Esophagus muscularis mucosa (tissue), 4 donors: ENCODE results near the gene ABR.

ENCODE experiments used
- CTCF ChIP-seq, 3 experiments: fragments of 200-600 bp in 2 of 3; fragments of 450-650 bp in 1 of 3; sonication (generic) in 2 of 3; IDR thresholded peaks; one replicate each; pipeline ENCODE4 v1.5.1; 2017 to 2019; ENCODE audit warnings: antibody characterized with exemption in 3 of 3, mild to moderate bottlenecking in 2 of 3, moderate library complexity in 1 of 3
- EP300 ChIP-seq: sonication (generic); formaldehyde crosslinking; IDR thresholded peaks from one replicate; pipeline ENCODE4 v1.6.1; 2017; ENCODE audit warnings: antibody characterized with exemption
- POLR2A ChIP-seq: fragments of 450-650 bp; IDR thresholded peaks from one replicate; pipeline ENCODE4 v1.6.1; 2017; ENCODE audit warnings: antibody characterized with exemption, moderate library complexity, mild to moderate bottlenecking, low read depth
- POLR2AphosphoS5 ChIP-seq, 2 donors: sonication (generic); formaldehyde crosslinking; IDR thresholded peaks; one replicate each; pipeline ENCODE4 v1.6.1; 2017; ENCODE audit warnings: antibody characterized with exemption in 2 of 2

- no peak for TF ChIP-seq CTCF (IDR thresholded peaks at IDR 0.05)
- TF ChIP-seq EP300, result no peak
- no peak for TF ChIP-seq POLR2A
- no peak for TF ChIP-seq POLR2AphosphoS5 (IDR thresholded peaks at IDR 0.05)
Observed at GRCh38 chr17:1091900-1092299, 87.9 kb downstream of the ABR start.
